Measurements from ENCODE around the gene NOP14.
"Not testable (repeated sequence)": the region's sequence is repeated elsewhere in the genome, so short reads cannot be mapped to it uniquely, and the experiment has no call there.

Gene NOP14

DNA sequence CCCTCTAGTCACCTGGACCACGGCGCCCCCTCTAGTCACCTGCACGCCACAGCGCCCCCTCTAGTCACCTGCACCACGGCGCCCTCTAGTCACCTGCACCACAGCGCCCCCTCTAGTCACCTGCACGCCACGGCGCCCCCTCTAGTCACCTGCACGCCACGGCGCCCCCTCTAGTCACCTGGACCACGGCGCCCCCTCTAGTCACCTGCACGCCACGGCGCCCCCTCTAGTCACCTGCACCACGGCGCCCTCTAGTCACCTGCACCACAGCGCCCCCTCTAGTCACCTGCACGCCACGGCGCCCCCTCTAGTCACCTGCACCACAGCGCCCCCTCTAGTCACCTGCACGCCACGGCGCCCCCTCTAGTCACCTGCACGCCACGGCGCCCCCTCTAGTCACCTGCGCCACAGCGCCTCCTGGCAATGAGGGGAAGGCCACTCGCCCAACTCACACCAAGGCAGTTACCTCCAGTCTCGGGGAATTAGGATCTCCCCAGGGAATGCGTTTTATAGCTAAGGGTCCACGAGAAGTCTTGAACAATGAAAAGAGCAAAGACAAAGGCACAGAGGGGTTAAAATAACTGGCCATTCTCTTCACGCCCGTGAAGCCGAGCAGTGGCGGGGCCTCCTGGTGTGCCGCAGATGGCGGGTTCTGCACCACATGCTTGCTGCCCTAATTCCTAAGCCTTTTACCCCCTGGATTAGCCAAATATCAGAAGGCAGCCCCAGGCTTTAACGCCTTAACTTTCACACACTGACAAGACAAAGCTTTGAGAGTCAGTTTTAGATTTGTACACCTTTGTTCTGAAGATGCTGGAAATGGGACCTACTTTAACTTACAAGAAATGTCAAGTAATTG lies 7.8 kb downstream of the NOP14 start:
- TF ChIP-seq, protein P1, sequence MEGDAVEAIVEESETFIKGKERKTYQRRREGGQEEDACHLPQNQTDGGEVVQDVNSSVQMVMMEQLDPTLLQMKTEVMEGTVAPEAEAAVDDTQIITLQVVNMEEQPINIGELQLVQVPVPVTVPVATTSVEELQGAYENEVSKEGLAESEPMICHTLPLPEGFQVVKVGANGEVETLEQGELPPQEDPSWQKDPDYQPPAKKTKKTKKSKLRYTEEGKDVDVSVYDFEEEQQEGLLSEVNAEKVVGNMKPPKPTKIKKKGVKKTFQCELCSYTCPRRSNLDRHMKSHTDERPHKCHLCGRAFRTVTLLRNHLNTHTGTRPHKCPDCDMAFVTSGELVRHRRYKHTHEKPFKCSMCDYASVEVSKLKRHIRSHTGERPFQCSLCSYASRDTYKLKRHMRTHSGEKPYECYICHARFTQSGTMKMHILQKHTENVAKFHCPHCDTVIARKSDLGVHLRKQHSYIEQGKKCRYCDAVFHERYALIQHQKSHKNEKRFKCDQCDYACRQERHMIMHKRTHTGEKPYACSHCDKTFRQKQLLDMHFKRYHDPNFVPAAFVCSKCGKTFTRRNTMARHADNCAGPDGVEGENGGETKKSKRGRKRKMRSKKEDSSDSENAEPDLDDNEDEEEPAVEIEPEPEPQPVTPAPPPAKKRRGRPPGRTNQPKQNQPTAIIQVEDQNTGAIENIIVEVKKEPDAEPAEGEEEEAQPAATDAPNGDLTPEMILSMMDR (tag by site-specific recombination; IDR thresholded peaks at IDR 0.05) = 0 out of 2 replicates have a peak, but pooled peaks have one; percentile 8
- H3K9me3 ChIP-seq (ENCODE audit: control insufficient read depth, insufficient read depth, low read depth, low read length); H3K4me1 ChIP-seq (ENCODE audit: control insufficient read depth, insufficient read depth, low read length); H3K27ac ChIP-seq (ENCODE audit: extremely low read depth, low read depth, low read length); POLR2A ChIA-PET; H3K4me3 ChIP-seq (ENCODE audit: low read depth, low read length): not testable (repeated sequence)
- H3K36me3 ChIP-seq (ENCODE audit: control insufficient read depth in 2 of 2, insufficient read depth in 1 of 2, low read length in 2 of 2) = peaks cover 5 to 90% of the 10 kb centered on the region in 2 experiments
- CTCF ChIA-PET = interaction anchor here (0.6 to 1.3 kb wide), 7 partner anchors 20 to 645 kb away, joined by 4 to 7 read pairs (median 5); no protein-coding TSS in a partner anchor

DNA sequence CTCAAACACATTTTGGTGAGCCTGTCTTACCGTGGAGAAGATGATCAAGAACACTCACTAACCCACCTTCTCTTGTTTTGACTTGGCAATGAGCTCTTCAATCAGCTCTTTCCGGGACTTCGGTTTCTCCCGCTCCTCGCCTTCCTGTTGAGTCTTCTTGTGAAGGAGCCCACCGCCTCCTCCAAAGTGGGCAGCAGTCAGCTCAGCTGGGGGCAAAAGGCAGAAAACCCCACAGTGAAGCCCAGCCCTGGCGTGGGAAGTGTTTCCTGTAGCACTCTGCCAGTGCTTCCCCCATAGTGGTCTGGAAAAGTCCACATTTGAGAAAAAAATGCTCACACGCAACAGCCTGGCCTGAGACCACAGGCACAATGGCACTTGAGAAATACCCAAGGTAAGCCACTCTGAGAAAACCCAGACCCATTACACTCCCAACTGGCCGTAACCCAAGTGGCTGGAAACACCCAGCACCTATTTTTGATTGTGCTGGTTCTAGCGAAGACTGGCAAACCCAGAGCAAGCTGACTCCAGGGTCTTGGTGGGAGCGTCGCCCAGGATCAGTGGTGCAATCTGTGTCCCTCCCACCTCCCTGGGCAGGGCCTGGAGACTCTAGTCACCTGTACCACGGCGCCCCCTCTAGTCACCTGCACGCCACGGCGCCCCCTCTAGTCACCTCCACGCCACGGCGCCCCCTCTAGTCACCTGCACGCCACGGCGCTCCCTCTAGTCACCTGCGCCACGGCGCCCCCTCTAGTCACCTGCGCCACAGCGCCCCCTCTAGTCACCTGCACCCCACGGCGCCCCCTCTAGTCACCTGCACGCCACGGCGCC lies 8.6 kb downstream of the NOP14 start:
- ChIA-PET CTCF (interaction anchor here (0.5 to 1.3 kb wide), 9 partner anchors 10 to 734 kb away, joined by 3 to 7 read pairs (median 4); no protein-coding TSS in a partner anchor), POLR2A (interaction anchor here (1.0 to 1.6 kb wide), 3 partner anchors 8 to 16 kb away, joined by 3 to 5 read pairs (median 3); partner anchors contain the start of gene GRK4)
- Histone ChIP-seq H3K9me3 (ENCODE audit: control insufficient read depth, insufficient read depth, low read depth, low read length) (no peaks in the 10 kb centered on the region), H3K27ac (ENCODE audit: extremely low read depth, low read depth, low read length) (no peak overlapping the region), H3K4me1 (ENCODE audit: control insufficient read depth, insufficient read depth, low read length) (no peaks in the 10 kb centered on the region), H3K4me3 (ENCODE audit: low read depth, low read length) (no peak overlapping the region), H3K36me3 (ENCODE audit: control insufficient read depth in 2 of 2, insufficient read depth in 1 of 2, low read length in 2 of 2) (peaks cover 5 to 95% of the 10 kb centered on the region in 2 experiments)
- TF ChIP-seq ZNF768 (tag by site-specific recombination; IDR thresholded peaks at IDR 0.05) (no peak), ZNF174 (tag by site-specific recombination; IDR thresholded peaks at IDR 0.05) (no peak), ZNF544 (tag by site-specific recombination; IDR thresholded peaks at IDR 0.05) (no peak)
- TF ChIP-seq, protein P1 (tag by site-specific recombination; IDR thresholded peaks at IDR 0.05) = peak; percentile 68

DNA sequence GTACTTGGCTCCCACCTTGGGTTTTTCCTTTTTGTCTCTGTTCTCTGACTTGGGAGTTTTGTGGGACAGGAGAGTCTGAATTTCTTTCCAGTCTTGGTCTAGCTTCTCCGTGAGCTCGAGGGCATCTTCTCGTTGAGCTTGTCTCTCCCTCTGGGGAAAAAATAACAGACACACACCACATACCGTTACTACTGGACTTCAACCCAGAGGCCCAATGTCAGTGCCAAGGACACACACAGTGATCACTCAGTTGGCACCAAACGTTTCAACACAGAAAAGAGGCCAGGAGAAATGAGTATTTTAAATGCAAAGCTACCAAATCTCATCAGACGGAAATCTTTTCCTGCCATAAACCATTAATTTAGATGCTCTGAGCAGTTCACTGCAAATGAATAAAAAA lies 9.7 kb downstream of the NOP14 start:
- H3K4me3 ChIP-seq (ENCODE audit: low read depth, low read length) = no peak overlapping the region
- peaks cover 5 to 99% of the 10 kb centered on the region in 2 experiments for H3K36me3 ChIP-seq (ENCODE audit: control insufficient read depth in 2 of 2, insufficient read depth in 1 of 2, low read length in 2 of 2)
- no peaks in the 10 kb centered on the region for H3K4me1 ChIP-seq (ENCODE audit: control insufficient read depth, insufficient read depth, low read length)
- ChIA-PET POLR2A (interaction anchor here (1.0 to 1.6 kb wide), 2 partner anchors 9 to 10 kb away, joined by 3 to 5 read pairs; partner anchors contain the start of gene GRK4), CTCF (interaction anchor here (1.1 kb wide), 1 partner anchor 9 kb away, joined by 7 read pairs; no protein-coding TSS in a partner anchor)
- H3K27ac ChIP-seq (ENCODE audit: extremely low read depth, low read depth, low read length) = no peak overlapping the region
- H3K9me3 ChIP-seq (ENCODE audit: control insufficient read depth, insufficient read depth, low read depth, low read length) = no peaks in the 10 kb centered on the region
- TF ChIP-seq ZNF133 (tag by site-specific recombination; IDR thresholded peaks at IDR 0.05) (no peak), ZEB2 (tag by site-specific recombination; IDR thresholded peaks at IDR 0.05) (no peak), ZNF10 (tag by site-specific recombination; IDR thresholded peaks at IDR 0.05) (no peak), ZBTB7A (tag by site-specific recombination; IDR thresholded peaks at IDR 0.05; ENCODE audit: low read depth) (no peak), ZNF610 (tag by site-specific recombination; IDR thresholded peaks at IDR 0.05; ENCODE audit: borderline replicate concordance) (no peak), ZNF433 (tag by site-specific recombination; IDR thresholded peaks at IDR 0.05; ENCODE audit: low read depth) (no peak), ZNF548 (tag by site-specific recombination; IDR thresholded peaks at IDR 0.05) (no peak), ZNF175 (tag by site-specific recombination; IDR thresholded peaks at IDR 0.05) (no peak), SCRT1 (tag by site-specific recombination; IDR thresholded peaks at IDR 0.05; ENCODE audit: borderline replicate concordance) (no peak), KLF8 (tag by site-specific recombination; IDR thresholded peaks at IDR 0.05) (no peak)
- TF ChIP-seq, protein P2, sequence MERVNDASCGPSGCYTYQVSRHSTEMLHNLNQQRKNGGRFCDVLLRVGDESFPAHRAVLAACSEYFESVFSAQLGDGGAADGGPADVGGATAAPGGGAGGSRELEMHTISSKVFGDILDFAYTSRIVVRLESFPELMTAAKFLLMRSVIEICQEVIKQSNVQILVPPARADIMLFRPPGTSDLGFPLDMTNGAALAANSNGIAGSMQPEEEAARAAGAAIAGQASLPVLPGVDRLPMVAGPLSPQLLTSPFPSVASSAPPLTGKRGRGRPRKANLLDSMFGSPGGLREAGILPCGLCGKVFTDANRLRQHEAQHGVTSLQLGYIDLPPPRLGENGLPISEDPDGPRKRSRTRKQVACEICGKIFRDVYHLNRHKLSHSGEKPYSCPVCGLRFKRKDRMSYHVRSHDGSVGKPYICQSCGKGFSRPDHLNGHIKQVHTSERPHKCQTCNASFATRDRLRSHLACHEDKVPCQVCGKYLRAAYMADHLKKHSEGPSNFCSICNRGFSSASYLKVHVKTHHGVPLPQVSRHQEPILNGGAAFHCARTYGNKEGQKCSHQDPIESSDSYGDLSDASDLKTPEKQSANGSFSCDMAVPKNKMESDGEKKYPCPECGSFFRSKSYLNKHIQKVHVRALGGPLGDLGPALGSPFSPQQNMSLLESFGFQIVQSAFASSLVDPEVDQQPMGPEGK (tag by site-specific recombination; IDR thresholded peaks at IDR 0.05) = no peak
- TF ChIP-seq, protein P3, sequence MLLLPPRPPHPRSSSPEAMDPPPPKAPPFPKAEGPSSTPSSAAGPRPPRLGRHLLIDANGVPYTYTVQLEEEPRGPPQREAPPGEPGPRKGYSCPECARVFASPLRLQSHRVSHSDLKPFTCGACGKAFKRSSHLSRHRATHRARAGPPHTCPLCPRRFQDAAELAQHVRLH (tag by site-specific recombination; IDR thresholded peaks at IDR 0.05) = no peak
- TF ChIP-seq, protein P4, sequence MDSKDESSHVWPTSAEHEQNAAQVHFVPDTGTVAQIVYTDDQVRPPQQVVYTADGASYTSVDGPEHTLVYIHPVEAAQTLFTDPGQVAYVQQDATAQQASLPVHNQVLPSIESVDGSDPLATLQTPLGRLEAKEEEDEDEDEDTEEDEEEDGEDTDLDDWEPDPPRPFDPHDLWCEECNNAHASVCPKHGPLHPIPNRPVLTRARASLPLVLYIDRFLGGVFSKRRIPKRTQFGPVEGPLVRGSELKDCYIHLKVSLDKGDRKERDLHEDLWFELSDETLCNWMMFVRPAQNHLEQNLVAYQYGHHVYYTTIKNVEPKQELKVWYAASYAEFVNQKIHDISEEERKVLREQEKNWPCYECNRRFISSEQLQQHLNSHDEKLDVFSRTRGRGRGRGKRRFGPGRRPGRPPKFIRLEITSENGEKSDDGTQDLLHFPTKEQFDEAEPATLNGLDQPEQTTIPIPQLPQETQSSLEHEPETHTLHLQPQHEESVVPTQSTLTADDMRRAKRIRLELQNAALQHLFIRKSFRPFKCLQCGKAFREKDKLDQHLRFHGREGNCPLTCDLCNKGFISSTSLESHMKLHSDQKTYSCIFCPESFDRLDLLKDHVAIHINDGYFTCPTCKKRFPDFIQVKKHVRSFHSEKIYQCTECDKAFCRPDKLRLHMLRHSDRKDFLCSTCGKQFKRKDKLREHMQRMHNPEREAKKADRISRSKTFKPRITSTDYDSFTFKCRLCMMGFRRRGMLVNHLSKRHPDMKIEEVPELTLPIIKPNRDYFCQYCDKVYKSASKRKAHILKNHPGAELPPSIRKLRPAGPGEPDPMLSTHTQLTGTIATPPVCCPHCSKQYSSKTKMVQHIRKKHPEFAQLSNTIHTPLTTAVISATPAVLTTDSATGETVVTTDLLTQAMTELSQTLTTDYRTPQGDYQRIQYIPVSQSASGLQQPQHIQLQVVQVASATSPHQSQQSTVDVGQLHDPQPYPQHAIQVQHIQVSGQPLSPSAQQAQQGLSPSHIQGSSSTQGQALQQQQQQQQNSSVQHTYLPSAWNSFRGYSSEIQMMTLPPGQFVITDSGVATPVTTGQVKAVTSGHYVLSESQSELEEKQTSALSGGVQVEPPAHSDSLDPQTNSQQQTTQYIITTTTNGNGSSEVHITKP (tag by site-specific recombination; IDR thresholded peaks at IDR 0.05) = no peak

Data from HEK293 (cell line).